Calu3 (cell line): Measurements from ENCODE around the gene DARS2. TPM values are rescaled to one million over a fixed set of nuclear protein-coding genes. Genes with fewer than 3 reads are reported as not detected.
A peak's percentile ranks its signal among the peaks of the same experiment; 100 is the strongest.

Experiments used
- Bru-seq: library from RNA; stranded (reverse); fragments of 400-500 nt; gene quantifications from one replicate; lab custom pipeline; 2021; lab: Mats Ljungman, UMichigan
- BruChase-seq, 2 experiments: library from RNA; stranded (reverse); fragments of 400-500 nt; gene quantifications; one replicate each; lab custom pipeline; 2021; lab: Mats Ljungman, UMichigan
- BruUV-seq: library from RNA; stranded (reverse); fragments of 400-500 nt; replicated peaks from 2 replicates; lab custom pipeline; 2021; lab: Mats Ljungman, UMichigan
- CTCF ChIA-PET: fragments of 300-600 bp; sonication (Branson Sonifier 250); formaldehyde crosslinking; loops from one replicate; lab custom pipeline; 2022; ENCODE audit warnings: antibody characterized with exemption; lab: Charles Lee
- DNase-seq: peaks from one replicate; pipeline ENCODE4 v3.0.0; 2022
- H3K27ac Mint-ChIP-seq: one replicate; pipeline ENCODE4 v1.8.0; 2022; ENCODE audit warnings: mixed read lengths; ENCODE audit not compliant: unreplicated experiment
- H3K27me3 Mint-ChIP-seq: one replicate; pipeline ENCODE4 v1.8.0; 2022; ENCODE audit warnings: mixed read lengths; ENCODE audit not compliant: unreplicated experiment
- H3K36me3 Mint-ChIP-seq: one replicate; pipeline ENCODE4 v1.8.0; 2022; ENCODE audit warnings: mild to moderate bottlenecking, moderate library complexity, mixed read lengths; ENCODE audit not compliant: insufficient read depth, unreplicated experiment
- H3K4me1 Mint-ChIP-seq: one replicate; pipeline ENCODE4 v1.8.0; 2022; ENCODE audit warnings: mild to moderate bottlenecking, low read depth, mixed read lengths; ENCODE audit not compliant: unreplicated experiment
- H3K4me3 Mint-ChIP-seq: one replicate; pipeline ENCODE4 v1.8.0; 2022; ENCODE audit warnings: mild to moderate bottlenecking, low read depth, moderate library complexity, mixed read lengths; ENCODE audit not compliant: unreplicated experiment
- H3K9me3 Mint-ChIP-seq: one replicate; pipeline ENCODE4 v1.8.0; 2022; ENCODE audit warnings: low read depth, mixed read lengths; ENCODE audit not compliant: unreplicated experiment
- intact Hi-C: fragments of 100-400 bp; cut with micrococcal nuclease; formaldehyde crosslinking; loops from one replicate; pipeline ENCODE4 v1.10.0; 2022; ENCODE audit not compliant: unreplicated experiment
- long read RNA-seq: library from polyadenylated mRNA; stranded (forward); transcript quantifications from one replicate; pipeline ENCODE4 v2.0.0, GENCODE V29; 2022
- total RNA-seq: library from RNA; stranded (reverse); gene quantifications from 2 replicates; pipeline ENCODE4 v1.2.3, GENCODE V29; 2022
- TF ChIP-seq, protein P1 (sequence below): fragments of 200-600 bp; IDR thresholded peaks from one replicate; pipeline ENCODE4 v1.8.0; 2022; ENCODE audit warnings: antibody characterized with exemption; ENCODE audit not compliant: unreplicated experiment

DARS2 gene, protein sequence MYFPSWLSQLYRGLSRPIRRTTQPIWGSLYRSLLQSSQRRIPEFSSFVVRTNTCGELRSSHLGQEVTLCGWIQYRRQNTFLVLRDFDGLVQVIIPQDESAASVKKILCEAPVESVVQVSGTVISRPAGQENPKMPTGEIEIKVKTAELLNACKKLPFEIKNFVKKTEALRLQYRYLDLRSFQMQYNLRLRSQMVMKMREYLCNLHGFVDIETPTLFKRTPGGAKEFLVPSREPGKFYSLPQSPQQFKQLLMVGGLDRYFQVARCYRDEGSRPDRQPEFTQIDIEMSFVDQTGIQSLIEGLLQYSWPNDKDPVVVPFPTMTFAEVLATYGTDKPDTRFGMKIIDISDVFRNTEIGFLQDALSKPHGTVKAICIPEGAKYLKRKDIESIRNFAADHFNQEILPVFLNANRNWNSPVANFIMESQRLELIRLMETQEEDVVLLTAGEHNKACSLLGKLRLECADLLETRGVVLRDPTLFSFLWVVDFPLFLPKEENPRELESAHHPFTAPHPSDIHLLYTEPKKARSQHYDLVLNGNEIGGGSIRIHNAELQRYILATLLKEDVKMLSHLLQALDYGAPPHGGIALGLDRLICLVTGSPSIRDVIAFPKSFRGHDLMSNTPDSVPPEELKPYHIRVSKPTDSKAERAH
- 48.4 and 56.3 TPM in 2 replicates for total RNA-seq
- Bru-seq, nascent RNA, result percentile 73 among the genes with signal in this experiment
- percentile 80 among the genes with signal in this experiment for BruChase-seq, experiment 1, labeled RNA remaining after a 6-hour chase
- BruChase-seq, experiment 2, labeled RNA remaining after a 2-hour chase, result percentile 73 among the genes with signal in this experiment
- long read RNA-seq, transcript DARS2-201 (17 exons, 3,441 nt), result major isoform, 47 of 65 reads
- long read RNA-seq, partial matches to known transcripts, result 2 of 65 reads
- long read RNA-seq, other reads (novel, unspliced or antisense), result 9 of 65 reads

DNA sequence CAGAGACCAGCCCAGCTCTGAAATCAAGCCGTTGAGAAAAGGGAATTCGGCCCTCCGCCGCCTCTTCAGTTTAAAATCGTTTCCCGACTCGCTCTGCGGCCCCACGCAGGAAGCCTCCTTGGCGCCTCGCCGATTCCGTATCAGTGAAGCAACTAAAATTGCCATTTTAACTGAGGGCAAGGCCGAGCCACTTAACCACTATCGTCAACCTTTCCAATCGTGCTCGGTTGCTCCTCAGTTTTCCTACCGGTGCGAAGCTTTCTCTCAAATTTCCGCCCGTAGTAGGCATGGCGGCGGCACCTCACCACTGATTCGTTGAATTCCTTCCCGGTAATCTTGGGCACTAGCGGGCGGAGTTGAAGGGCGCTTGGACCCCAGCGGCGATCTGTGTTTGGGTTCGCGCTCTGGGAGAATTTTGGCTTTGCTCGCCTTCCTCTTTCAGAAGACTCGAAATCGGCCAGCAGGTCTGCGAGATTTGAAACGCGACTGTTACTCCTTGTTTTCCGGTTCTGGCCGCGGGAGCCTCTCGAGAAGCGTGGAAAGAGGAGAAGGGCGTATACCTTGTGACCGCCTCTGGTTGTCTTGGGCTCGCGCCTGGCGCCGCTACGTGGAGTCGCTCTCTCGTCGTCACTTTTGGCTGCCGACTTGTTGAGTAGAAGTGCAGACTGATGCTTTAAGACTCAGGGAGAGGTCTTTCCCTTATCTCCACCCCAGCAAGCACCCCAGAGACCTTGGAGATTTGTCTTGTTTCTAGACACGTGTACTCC is at the start of gene DARS2, which contains the start of gene CENPL:
Gene DARS2, plus strand, starts transcription at position 359 of the 767 bp plus-strand sequence. CDS start 557 bp downstream, outside the sequence.
Gene CENPL, minus strand, starts transcription at position 569 of the 767 bp plus-strand sequence. CDS start 13,584 bp downstream, outside the sequence.
- TF ChIP-seq, protein P1, sequence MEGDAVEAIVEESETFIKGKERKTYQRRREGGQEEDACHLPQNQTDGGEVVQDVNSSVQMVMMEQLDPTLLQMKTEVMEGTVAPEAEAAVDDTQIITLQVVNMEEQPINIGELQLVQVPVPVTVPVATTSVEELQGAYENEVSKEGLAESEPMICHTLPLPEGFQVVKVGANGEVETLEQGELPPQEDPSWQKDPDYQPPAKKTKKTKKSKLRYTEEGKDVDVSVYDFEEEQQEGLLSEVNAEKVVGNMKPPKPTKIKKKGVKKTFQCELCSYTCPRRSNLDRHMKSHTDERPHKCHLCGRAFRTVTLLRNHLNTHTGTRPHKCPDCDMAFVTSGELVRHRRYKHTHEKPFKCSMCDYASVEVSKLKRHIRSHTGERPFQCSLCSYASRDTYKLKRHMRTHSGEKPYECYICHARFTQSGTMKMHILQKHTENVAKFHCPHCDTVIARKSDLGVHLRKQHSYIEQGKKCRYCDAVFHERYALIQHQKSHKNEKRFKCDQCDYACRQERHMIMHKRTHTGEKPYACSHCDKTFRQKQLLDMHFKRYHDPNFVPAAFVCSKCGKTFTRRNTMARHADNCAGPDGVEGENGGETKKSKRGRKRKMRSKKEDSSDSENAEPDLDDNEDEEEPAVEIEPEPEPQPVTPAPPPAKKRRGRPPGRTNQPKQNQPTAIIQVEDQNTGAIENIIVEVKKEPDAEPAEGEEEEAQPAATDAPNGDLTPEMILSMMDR, result no peak
- H3K27me3 Mint-ChIP-seq, result no peaks in the 10 kb centered on the region
- H3K9me3 Mint-ChIP-seq, result no peaks in the 10 kb centered on the region
- peaks cover 28% of the 10 kb centered on the region for H3K4me1 Mint-ChIP-seq
- DNase-seq, result peak; percentile 93
- CTCF ChIA-PET, result interaction anchor here (0.6 to 2.6 kb wide), 12 partner anchors 44 to 1079 kb away, joined by 3 to 14 read pairs (median 4); partner anchors contain the start of genes KLHL20, PRDX6 and ZBTB37
- peak within 1 kb of the TSS; percentile 97 for H3K4me3 Mint-ChIP-seq
- H3K27ac Mint-ChIP-seq, result peak within 1 kb of the TSS; percentile 96
- BruUV-seq, result TSS peak; percentile 92
- intact Hi-C loops, result loop anchor here (1.0 to 2.0 kb wide), 2 partner anchors 394 to 1079 kb away; no protein-coding TSS in a partner anchor
- H3K36me3 Mint-ChIP-seq, result peaks cover 43% of the 10 kb centered on the region

DNA sequence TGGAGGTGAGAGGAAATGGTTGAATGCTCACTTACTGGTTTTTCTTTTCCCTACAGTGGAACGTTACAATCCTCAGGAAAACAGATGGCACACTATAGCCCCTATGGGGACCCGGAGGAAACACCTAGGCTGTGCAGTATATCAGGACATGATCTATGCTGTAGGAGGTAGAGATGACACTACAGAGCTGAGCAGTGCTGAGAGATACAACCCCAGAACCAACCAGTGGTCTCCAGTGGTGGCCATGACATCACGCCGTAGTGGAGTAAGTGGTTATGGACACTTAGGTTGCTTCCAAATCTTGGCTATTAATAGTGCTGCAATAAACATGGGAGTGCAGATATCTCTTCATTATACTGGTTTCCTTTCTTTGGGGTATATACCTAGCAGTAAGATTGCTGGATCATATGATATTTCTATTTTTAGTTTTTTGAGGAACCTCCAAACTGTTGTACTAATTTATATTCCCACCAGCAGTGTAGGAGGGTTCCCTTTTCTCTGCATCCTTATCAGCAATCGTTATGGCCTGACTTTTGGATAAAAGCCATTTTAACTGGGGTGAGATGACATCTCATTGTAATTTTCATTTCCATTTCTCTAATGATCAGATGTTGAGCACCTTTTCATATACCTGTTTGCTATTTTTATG is 48.8 kb upstream of the DARS2 start:
- CTCF ChIA-PET, result interaction anchor here (0.5 kb wide), 1 partner anchor 36 kb away, joined by 3 read pairs; no protein-coding TSS in a partner anchor
- TF ChIP-seq, protein P1, result no peak
- no peak overlapping the region for H3K4me3 Mint-ChIP-seq

DNA sequence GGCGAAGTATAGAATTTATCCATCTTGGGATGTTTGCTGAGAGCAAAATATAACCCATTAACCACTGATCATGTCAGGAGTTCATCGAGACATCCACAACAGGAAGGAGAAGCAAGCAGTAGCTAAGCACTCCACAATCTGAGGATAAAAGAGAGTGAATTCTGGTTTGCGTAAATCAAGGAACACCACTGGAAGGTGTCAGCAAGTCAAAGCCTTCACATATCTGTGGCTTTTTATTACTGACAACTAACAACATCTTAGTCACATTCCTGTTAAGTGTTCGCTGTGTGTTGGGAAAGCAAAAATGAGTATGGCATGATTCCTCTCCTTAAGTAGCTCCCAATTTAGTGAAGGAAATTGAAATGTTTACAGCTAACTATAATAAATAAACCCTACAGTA is 44.5 kb upstream of the DARS2 start:
- no peak overlapping the region for H3K4me3 Mint-ChIP-seq
- H3K27me3 Mint-ChIP-seq, result no peaks in the 10 kb centered on the region
- H3K9me3 Mint-ChIP-seq, result peaks cover 3% of the 10 kb centered on the region
- BruUV-seq, result no TSS peak
- no peak overlapping the region for H3K27ac Mint-ChIP-seq
- TF ChIP-seq, protein P1, result no peak
- H3K36me3 Mint-ChIP-seq, result peaks cover 11% of the 10 kb centered on the region
- DNase-seq, result no peak
- intact Hi-C loops, result no loop called here
- no peaks in the 10 kb centered on the region for H3K4me1 Mint-ChIP-seq
- CTCF ChIA-PET, result interaction anchor here (0.6 kb wide), 1 partner anchor 383 kb away, joined by 3 read pairs; no protein-coding TSS in a partner anchor

More for the DNA sequence above, 48.8 kb upstream of the DARS2 start:
- no peaks in the 10 kb centered on the region for H3K4me1 Mint-ChIP-seq
- H3K9me3 Mint-ChIP-seq, result peaks cover 3% of the 10 kb centered on the region
- BruUV-seq, result no TSS peak
- intact Hi-C loops, result no loop called here
- H3K27me3 Mint-ChIP-seq, result no peaks in the 10 kb centered on the region
- no peaks in the 10 kb centered on the region for H3K36me3 Mint-ChIP-seq
- H3K27ac Mint-ChIP-seq, result no peak overlapping the region
- no peak for DNase-seq
